ENCODE data around the gene HELZ. TPM values are rescaled to one million over a fixed set of nuclear protein-coding genes. Genes with fewer than 3 reads are reported as not detected.

Gene HELZ
- total and polyA plus RNA-seq, 2 of the 8 experiments (the other 6 are each of a cell fraction or from before 2014, with no cell fraction given): 10.0 to 48.7 TPM

GRCh38 chr17:67054608-67055007, 190.4 kb downstream of the HELZ start:
- Histone ChIP-seq H4K91ac (replicated peaks; ENCODE audit: insufficient read length, low read length) (no peak overlapping the region), H4K8ac (ENCODE audit: extremely low read depth, insufficient read depth, low read length) (no peak overlapping the region)
- no peak for FAIRE-seq

More at GRCh38 chr17:67054608-67055007, 190.4 kb downstream of the HELZ start:
- ChIA-PET CTCF (ENCODE audit: partially characterized antibody) (interaction anchor here (0.8 kb wide), 1 partner anchor 327 kb away, joined by 3 read pairs; no protein-coding TSS in a partner anchor), POLR2A (ENCODE audit: partially characterized antibody) (no interaction called here)
- H3K79me2 ChIP-seq (ENCODE audit: control insufficient read depth in 1 of 2, insufficient read depth in 2 of 2, low read length in 2 of 2): no peaks in the 10 kb centered on the region
- H2BK15ac ChIP-seq (ENCODE audit: low read length): 0 out of 2 replicates have a peak overlapping the region, but pooled peaks have one; percentile 47
- no peak overlapping the region for H4K5ac ChIP-seq (ENCODE audit: insufficient read length, low read depth, low read length)
- no peaks in the 10 kb centered on the region for H4K20me1 ChIP-seq (replicated peaks in 1 of 2; ENCODE audit: control insufficient read depth in 1 of 2, insufficient read depth in 2 of 2, low read length in 2 of 2)
- 0 out of 4 replicates have a peak, but pooled peaks cover 0 to 2% of the 10 kb centered on the region in 2 experiments for H3K9me3 ChIP-seq (ENCODE audit: insufficient read depth in 2 of 2, low read depth in 1 of 2, low read length in 1 of 2)
- peak overlapping the region; percentile 95; the same call in 1 of the 2 replicates for H2AK5ac ChIP-seq (ENCODE audit: low read depth, low read length)
- no peak overlapping the region for H3K14ac ChIP-seq (ENCODE audit: insufficient read length)
- H2BK5ac ChIP-seq (ENCODE audit: low read depth, low read length): no peak overlapping the region
- no peak overlapping the region for H2BK20ac ChIP-seq (ENCODE audit: low read length)
- no peak overlapping the region for H3K4me3 ChIP-seq (ENCODE audit: extremely low read depth in 1 of 4, insufficient read depth in 2 of 4, low read depth in 3 of 4, low read length in 4 of 4)
- no peak overlapping the region for H3K56ac ChIP-seq (replicated peaks; ENCODE audit: insufficient read length, low read depth, low read length)
- no peaks in the 10 kb centered on the region; a peak in 1 of 7 replicates for H3K27me3 ChIP-seq (replicated peaks in 1 of 4; ENCODE audit: control insufficient read depth in 3 of 4, extremely low read depth in 1 of 4, insufficient read depth in 3 of 4, low read length in 3 of 4)
- H3K27ac ChIP-seq (ENCODE audit: low read depth, low read length): no peak overlapping the region
- no peak for DNase-seq (ENCODE audit: low read depth in 1 of 2, low spot score in 2 of 2)
- H2BK12ac ChIP-seq (ENCODE audit: low read depth, low read length): peak overlapping the region; percentile 69; the same call in 1 of the 2 replicates
- H3K36me3 ChIP-seq (ENCODE audit: control insufficient read depth in 2 of 4, insufficient read depth in 4 of 4, low read length in 3 of 4): no peaks in the 10 kb centered on the region
- WGBS, 2 experiments (ENCODE audit: extremely low coverage in 1 of 2, insufficient coverage in 1 of 2, insufficient read length in 1 of 2, insufficient replicate concordance in 2 of 2, low coverage in 1 of 2, low lambda C conversion rate in 2 of 2, missing lambda C conversion rate in 1 of 2): 71% methylated on average over 5 of the region's 5 CpGs; no CpG with 5 or more reads in 1 of the 2 experiments
- H3K4me1 ChIP-seq (replicated peaks in 1 of 4; ENCODE audit: control insufficient read depth in 3 of 4, insufficient read depth in 4 of 4, low read length in 3 of 4): no peaks in the 10 kb centered on the region
- H3K4ac ChIP-seq (replicated peaks; ENCODE audit: insufficient read length, low read depth, low read length): no peak overlapping the region
- H2AFZ ChIP-seq (ENCODE audit: low read length): no peak overlapping the region
- H3K9ac ChIP-seq (replicated peaks in 1 of 4; ENCODE audit: extremely low read depth in 1 of 4, low read depth in 3 of 4, low read length in 3 of 4): no peak overlapping the region; a peak in 1 of 7 replicates
- H2BK120ac ChIP-seq (replicated peaks; ENCODE audit: low read depth, low read length): no peak overlapping the region
- TF ChIP-seq RFX5 (IDR thresholded peaks at IDR 0.05; ENCODE audit: borderline replicate concordance, low read depth, low read length) (no peak), CHD1 (IDR thresholded peaks at IDR 0.05; ENCODE audit: low read depth, low read length) (no peak), TCF12 (IDR thresholded peaks at IDR 0.05; ENCODE audit: low read depth, low read length) (no peak), NANOG (IDR thresholded peaks at IDR 0.05; ENCODE audit: insufficient read depth, low read depth, low read length, poor library complexity, severe bottlenecking) (no peak), KDM4A (IDR thresholded peaks at IDR 0.05; ENCODE audit: low read depth, low read length, severe bottlenecking) (no peak), E2F6 (IDR thresholded peaks at IDR 0.05) (no peak), CBX5 (IDR thresholded peaks at IDR 0.05; ENCODE audit: low read depth, low read length) (no peak), ASH2L (IDR thresholded peaks at IDR 0.05; ENCODE audit: low read length) (no peak), SP1 (IDR thresholded peaks at IDR 0.05; ENCODE audit: low read depth, low read length) (no peak), CTBP2 (IDR thresholded peaks at IDR 0.05; ENCODE audit: borderline replicate concordance, insufficient read depth, insufficient read length, low read length) (no peak)
- H3K23me2 ChIP-seq (ENCODE audit: low read depth, low read length): peaks cover 2% of the 10 kb centered on the region; the same call in 1 of the 2 replicates
- H3K23ac ChIP-seq (ENCODE audit: insufficient read length): no peak overlapping the region
- H3K79me1 ChIP-seq (ENCODE audit: low read depth, low read length): no peaks in the 10 kb centered on the region
- H3K4me2 ChIP-seq (ENCODE audit: insufficient read depth in 1 of 2, low read depth in 2 of 2, low read length in 2 of 2): no peak overlapping the region
- H3K18ac ChIP-seq (ENCODE audit: extremely low read depth, low read length): no peak overlapping the region
